Measurements from ENCODE around the gene HEPH.
"Not testable (repeated sequence)": the region's sequence is repeated elsewhere in the genome, so short reads cannot be mapped to it uniquely, and the experiment has no call there.

HEPH gene

GRCh38 chrX:66163849-66164411, at the start of gene HEPH:
TSS of gene HEPH (plus strand) at chrX:66164247. CDS start at chrX:66170571, 6,324 bp downstream.
- no peak for DNase-seq

GRCh38 chrX:66118722-66119121, 45.3 kb upstream of the HEPH start:
- not testable (repeated sequence) for DNase-seq

GRCh38 chrX:66121354-66121753, 42.7 kb upstream of the HEPH start:
- not testable (repeated sequence) for DNase-seq

GRCh38 chrX:66126662-66127061, 37.4 kb upstream of the HEPH start:
- DNase-seq = no peak

- DNase-seq = no peak
Measured at GRCh38 chrX:66130469-66130868, 33.6 kb upstream of the HEPH start.

GRCh38 chrX:66135284-66135683, 28.8 kb upstream of the HEPH start:
- not testable (repeated sequence) for DNase-seq

- no peak for DNase-seq
Measured at GRCh38 chrX:66142351-66142750, 21.7 kb upstream of the HEPH start.

- no peak for DNase-seq
Measured at GRCh38 chrX:66144258-66144657, 19.8 kb upstream of the HEPH start.

GRCh38 chrX:66149519-66149918, 14.5 kb upstream of the HEPH start:
- no peak for DNase-seq

GRCh38 chrX:66150163-66150562, 13.9 kb upstream of the HEPH start:
- DNase-seq = no peak

GRCh38 chrX:66162331-66162822, 1.7 kb upstream of the HEPH start:
- DNase-seq = no peak

- DNase-seq = no peak
Measured at GRCh38 chrX:66163447-66163846, 600 bp upstream of the HEPH start.

- no peak for DNase-seq
Measured at GRCh38 chrX:66164470-66164869, 423 bp downstream of the HEPH start.

- DNase-seq = no peak
Measured at GRCh38 chrX:66164931-66165330, 884 bp downstream of the HEPH start.

GRCh38 chrX:66166671-66167070, 2.6 kb downstream of the HEPH start:
- no peak for DNase-seq

GRCh38 chrX:66167431-66167830, 3.4 kb downstream of the HEPH start:
- no peak for DNase-seq

GRCh38 chrX:66176134-66176533, 12.1 kb downstream of the HEPH start:
- no peak for DNase-seq

- no peak for DNase-seq
Measured at GRCh38 chrX:66191563-66191962, 27.5 kb downstream of the HEPH start.

GRCh38 chrX:66193821-66194220, 29.8 kb downstream of the HEPH start:
- DNase-seq = no peak

GRCh38 chrX:66200050-66200664, 36.1 kb downstream of the HEPH start:
- peak; percentile 6 for DNase-seq

GRCh38 chrX:66200855-66201795, 37.1 kb downstream of the HEPH start:
- no peak for DNase-seq

GRCh38 chrX:66203114-66203513, 39.1 kb downstream of the HEPH start:
- no peak for DNase-seq

GRCh38 chrX:66221856-66222255, 57.8 kb downstream of the HEPH start:
- no peak for DNase-seq

- no peak for DNase-seq
Measured at GRCh38 chrX:66232296-66232695, 68.2 kb downstream of the HEPH start.

Measured in activated CD4-positive, alpha-beta T cell treated with anti-CD3 and anti-CD28 coated beads for 48 hours (primary cell).